OCI-LY1 (cell line): Measurements from ENCODE around the gene TMC7.
"Not testable (repeated sequence)": the region's sequence is repeated elsewhere in the genome, so short reads cannot be mapped to it uniquely, and the experiment has no call there.

Source experiments
- H2AFZ ChIP-seq: fragments of 200-600 bp; sonication (generic), shearing (Covaris generic); 2 replicates; pipeline ENCODE4 v1.6.0; 2014; ENCODE audit warnings: antibody characterized with exemption, mild to moderate bottlenecking, low read length
- H3F3A ChIP-seq: fragments of 200-600 bp; sonication (generic), shearing (Covaris generic); 2 replicates; pipeline ENCODE4 v1.6.0; 2014; ENCODE audit warnings: mild to moderate bottlenecking, antibody characterized with exemption, low read length, moderate library complexity; ENCODE audit not compliant: insufficient read depth
- H3K27ac ChIP-seq: fragments of 200-600 bp; sonication (generic); 2 replicates; pipeline ENCODE4 v1.5.1; 2014; ENCODE audit warnings: low read length, mixed run types, mild to moderate bottlenecking, low read depth; ENCODE audit not compliant: poor library complexity, severe bottlenecking
- H3K27me3 ChIP-seq: fragments of 200-600 bp; sonication (generic); 2 replicates; pipeline ENCODE4 v1.6.0; 2014; ENCODE audit warnings: antibody characterized with exemption, mild to moderate bottlenecking, low read length, moderate library complexity; ENCODE audit not compliant: insufficient read depth
- H3K36me3 ChIP-seq: fragments of 200-600 bp; sonication (generic); 2 replicates; pipeline ENCODE4 v1.6.1; 2014; ENCODE audit warnings: mild to moderate bottlenecking, antibody characterized with exemption, low read length, moderate library complexity, mixed read lengths; ENCODE audit not compliant: insufficient read depth
- H3K4me1 ChIP-seq: fragments of 200-600 bp; sonication (generic); 2 replicates; pipeline ENCODE4 v1.5.1; 2014; ENCODE audit warnings: mild to moderate bottlenecking, low read length, moderate library complexity; ENCODE audit not compliant: insufficient read depth, severe bottlenecking
- H3K4me2 ChIP-seq: fragments of 200-600 bp; sonication (generic), shearing (Covaris generic); 2 replicates; pipeline ENCODE4 v1.6.1; 2014; ENCODE audit warnings: low read length
- H3K4me3 ChIP-seq: fragments of 200-600 bp; sonication (generic); 2 replicates; pipeline ENCODE4 v1.5.1; 2014; ENCODE audit warnings: low read length, low read depth, mild to moderate bottlenecking, mixed read lengths; ENCODE audit not compliant: poor library complexity, severe bottlenecking
- H3K79me2 ChIP-seq: fragments of 200-600 bp; shearing (Covaris generic); 2 replicates; pipeline ENCODE4 v1.6.1; 2016; ENCODE audit warnings: mixed run types, low read length, mixed read lengths; ENCODE audit not compliant: insufficient read depth
- H3K9ac ChIP-seq: fragments of 200-600 bp; sonication (generic), shearing (Covaris generic); 2 replicates; pipeline ENCODE4 v1.6.1; 2014; ENCODE audit warnings: mild to moderate bottlenecking, low read length, mixed read lengths
- H3K9me2 ChIP-seq: fragments of 200-600 bp; sonication (generic), shearing (Covaris generic); 2 replicates; pipeline ENCODE4 v1.6.1; 2014; ENCODE audit warnings: low read depth, mild to moderate bottlenecking, low read length, mixed read lengths
- H3K9me3 ChIP-seq: fragments of 200-600 bp; shearing (Covaris generic); 2 replicates; pipeline ENCODE4 v1.6.1; 2014; ENCODE audit warnings: low read length, mixed read lengths
- H4K20me1 ChIP-seq: fragments of 200-600 bp; sonication (generic), shearing (Covaris generic); 2 replicates; pipeline ENCODE4 v1.6.0; 2016; ENCODE audit warnings: mild to moderate bottlenecking, low read length; ENCODE audit not compliant: insufficient read depth
- EZH2 ChIP-seq: fragments of 200-600 bp; sonication (generic), shearing (Covaris generic); IDR thresholded peaks from 2 replicates; pipeline ENCODE4 v1.8.0; 2017; ENCODE audit warnings: borderline replicate concordance, mixed run types, mild to moderate bottlenecking, antibody characterized with exemption, low read length, moderate library complexity, mixed read lengths
- TF ChIP-seq, protein P1 (sequence below): fragments of 200-600 bp; sonication (generic), shearing (Covaris generic); IDR thresholded peaks from 2 replicates; pipeline ENCODE4 v1.5.1; 2017; ENCODE audit warnings: mild to moderate bottlenecking, antibody characterized with exemption, low read length, moderate library complexity, mixed read lengths

Gene TMC7

DNA sequence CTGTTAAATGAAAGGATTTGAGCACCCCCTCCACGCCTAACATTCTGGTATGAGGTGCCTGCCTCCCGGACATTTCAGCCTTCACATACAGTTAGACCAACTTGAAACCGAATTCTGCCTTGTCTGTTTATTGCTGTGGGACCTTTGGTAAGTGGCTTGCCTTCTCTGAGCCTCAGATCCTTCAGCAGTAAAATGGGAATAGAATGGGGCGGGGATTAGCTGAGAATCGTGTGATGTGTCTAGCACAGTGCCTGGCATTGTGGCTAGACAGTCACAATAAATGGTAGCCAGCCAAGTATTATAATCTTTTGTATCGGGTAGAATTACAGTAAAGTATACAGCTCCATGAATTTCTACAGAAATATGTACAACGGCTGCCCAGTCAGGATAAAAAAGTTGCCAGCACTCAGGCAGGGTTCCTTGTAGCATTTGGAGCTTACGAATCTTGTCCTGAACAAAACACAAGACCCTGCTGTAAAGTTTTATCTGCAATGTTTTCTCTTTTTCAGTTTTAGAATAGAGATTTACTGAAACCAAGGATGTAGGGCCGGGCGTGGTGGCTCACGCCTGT is 786 bp downstream of the TMC7 start:
- Histone ChIP-seq H3K9ac (no peak overlapping the region), H3K27me3 (no peaks in the 10 kb centered on the region), H4K20me1 (no peaks in the 10 kb centered on the region), H3K27ac (no peak overlapping the region), H3K4me1 (no peaks in the 10 kb centered on the region), H3K9me2 (no peaks in the 10 kb centered on the region), H3K9me3 (no peaks in the 10 kb centered on the region), H3K4me3 (no peak overlapping the region), H3K4me2 (no peak overlapping the region), H3F3A (no peaks in the 10 kb centered on the region), H2AFZ (no peak overlapping the region), H3K36me3 (no peaks in the 10 kb centered on the region), H3K79me2 (no peaks in the 10 kb centered on the region)
- TF ChIP-seq, protein P1, sequence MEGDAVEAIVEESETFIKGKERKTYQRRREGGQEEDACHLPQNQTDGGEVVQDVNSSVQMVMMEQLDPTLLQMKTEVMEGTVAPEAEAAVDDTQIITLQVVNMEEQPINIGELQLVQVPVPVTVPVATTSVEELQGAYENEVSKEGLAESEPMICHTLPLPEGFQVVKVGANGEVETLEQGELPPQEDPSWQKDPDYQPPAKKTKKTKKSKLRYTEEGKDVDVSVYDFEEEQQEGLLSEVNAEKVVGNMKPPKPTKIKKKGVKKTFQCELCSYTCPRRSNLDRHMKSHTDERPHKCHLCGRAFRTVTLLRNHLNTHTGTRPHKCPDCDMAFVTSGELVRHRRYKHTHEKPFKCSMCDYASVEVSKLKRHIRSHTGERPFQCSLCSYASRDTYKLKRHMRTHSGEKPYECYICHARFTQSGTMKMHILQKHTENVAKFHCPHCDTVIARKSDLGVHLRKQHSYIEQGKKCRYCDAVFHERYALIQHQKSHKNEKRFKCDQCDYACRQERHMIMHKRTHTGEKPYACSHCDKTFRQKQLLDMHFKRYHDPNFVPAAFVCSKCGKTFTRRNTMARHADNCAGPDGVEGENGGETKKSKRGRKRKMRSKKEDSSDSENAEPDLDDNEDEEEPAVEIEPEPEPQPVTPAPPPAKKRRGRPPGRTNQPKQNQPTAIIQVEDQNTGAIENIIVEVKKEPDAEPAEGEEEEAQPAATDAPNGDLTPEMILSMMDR: no peak
- TF ChIP-seq EZH2: no peak

- H3K4me3 ChIP-seq, H3K36me3 ChIP-seq, H4K20me1 ChIP-seq, H3K9me3 ChIP-seq, H3K4me2 ChIP-seq, H2AFZ ChIP-seq, H3K9me2 ChIP-seq, H3K27me3 ChIP-seq, H3K27ac ChIP-seq, H3K79me2 ChIP-seq, H3F3A ChIP-seq, H3K9ac ChIP-seq, H3K4me1 ChIP-seq: not testable (repeated sequence)
Observed at GRCh38 chr16:18985256-18985655, 1.5 kb downstream of the TMC7 start.

DNA sequence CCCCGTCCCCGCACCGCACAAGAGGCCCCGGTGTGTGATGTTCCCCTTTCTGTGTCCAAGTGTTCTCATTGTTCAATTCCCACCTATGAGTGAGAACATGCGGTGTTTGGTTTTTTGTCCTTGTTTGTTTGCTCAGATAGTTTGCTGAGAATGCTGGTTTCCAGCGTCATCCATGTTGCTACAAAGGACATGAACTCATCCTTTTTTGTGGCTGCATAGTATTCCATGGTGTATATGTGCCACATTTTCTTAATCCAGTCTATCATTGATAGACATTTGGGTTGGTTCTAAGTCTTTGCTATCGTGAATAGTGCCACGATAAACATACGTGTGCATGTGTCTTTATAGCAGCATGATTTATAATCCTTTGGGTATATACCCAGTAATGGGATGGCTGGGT is 8.0 kb downstream of the TMC7 start:
- H3K9me2 ChIP-seq, H3F3A ChIP-seq, H2AFZ ChIP-seq, H3K4me3 ChIP-seq, H3K9ac ChIP-seq, H3K27ac ChIP-seq, H3K79me2 ChIP-seq, H3K4me2 ChIP-seq, H3K9me3 ChIP-seq, H3K4me1 ChIP-seq, H3K36me3 ChIP-seq, H4K20me1 ChIP-seq, H3K27me3 ChIP-seq: not testable (repeated sequence)

DNA sequence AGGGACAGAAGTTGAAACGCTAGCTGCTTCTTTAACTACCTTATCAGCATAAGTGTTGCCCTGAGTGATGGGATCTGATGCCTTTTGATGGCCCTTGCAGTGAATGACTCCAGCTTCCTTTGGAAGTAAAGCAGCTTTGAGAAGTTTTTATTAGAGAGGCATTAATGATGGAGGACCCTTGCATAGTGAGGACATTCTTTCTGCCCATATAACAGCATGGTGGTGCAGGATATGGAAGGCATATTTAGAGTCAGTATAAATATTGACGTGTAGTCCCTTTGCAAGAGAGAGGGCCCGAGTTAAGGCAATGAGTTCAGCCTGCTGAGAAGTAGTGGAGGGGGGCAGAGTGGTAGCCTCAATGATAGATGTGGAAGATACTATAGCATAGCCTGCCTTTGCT is 9.8 kb downstream of the TMC7 start:
- H3K4me1 ChIP-seq, H3K79me2 ChIP-seq, H3K4me2 ChIP-seq, H4K20me1 ChIP-seq, H3F3A ChIP-seq, H3K9me2 ChIP-seq, H2AFZ ChIP-seq, H3K27ac ChIP-seq, H3K9me3 ChIP-seq, H3K27me3 ChIP-seq, H3K4me3 ChIP-seq, H3K36me3 ChIP-seq, H3K9ac ChIP-seq: not testable (repeated sequence)

DNA sequence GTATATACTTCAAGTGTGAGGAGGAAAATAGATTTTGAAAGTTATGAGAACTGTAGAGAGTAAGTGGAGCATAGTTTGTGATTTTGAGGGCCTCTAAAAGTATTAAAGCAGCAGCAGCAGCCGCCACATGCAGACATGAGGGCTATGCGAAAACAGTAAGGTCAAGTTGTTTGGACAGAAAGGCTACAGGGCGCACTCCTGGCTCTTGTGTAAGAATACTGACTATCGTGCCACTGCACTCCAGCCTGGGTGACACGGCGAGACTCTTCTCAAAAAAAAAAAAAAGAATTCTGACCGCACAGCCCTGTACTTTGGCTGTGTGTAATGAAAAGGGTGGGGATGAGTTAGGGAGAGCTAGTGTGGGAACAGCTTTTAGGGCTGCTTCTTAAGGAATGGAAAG is 10.4 kb downstream of the TMC7 start:
- not testable (repeated sequence) for H3K4me2 ChIP-seq, H3K79me2 ChIP-seq, H3K27me3 ChIP-seq, H3K4me3 ChIP-seq, H3K9me3 ChIP-seq, H3K9ac ChIP-seq, H3K9me2 ChIP-seq, H3K4me1 ChIP-seq, H2AFZ ChIP-seq, H3K27ac ChIP-seq, H4K20me1 ChIP-seq, H3K36me3 ChIP-seq, H3F3A ChIP-seq

GRCh38 chr16:18995406-18995805 is 11.7 kb downstream of the TMC7 start:
- H3K9ac ChIP-seq, H3K36me3 ChIP-seq, H3K9me3 ChIP-seq, H3K27me3 ChIP-seq, H3K9me2 ChIP-seq, H3K4me1 ChIP-seq, H3K79me2 ChIP-seq, H3K27ac ChIP-seq, H3K4me2 ChIP-seq, H3K4me3 ChIP-seq, H2AFZ ChIP-seq, H4K20me1 ChIP-seq, H3F3A ChIP-seq: not testable (repeated sequence)

GRCh38 chr16:18996536-18996935 is 12.8 kb downstream of the TMC7 start:
- H3K79me2 ChIP-seq, H3K4me2 ChIP-seq, H3K9me3 ChIP-seq, H2AFZ ChIP-seq, H3K4me1 ChIP-seq, H3K9ac ChIP-seq, H3K27me3 ChIP-seq, H3K9me2 ChIP-seq, H4K20me1 ChIP-seq, H3K27ac ChIP-seq, H3K4me3 ChIP-seq, H3F3A ChIP-seq, H3K36me3 ChIP-seq: not testable (repeated sequence)
